ENCODE measurements around the gene GBX2. TPM values are rescaled to one million over a fixed set of nuclear protein-coding genes. Genes with fewer than 3 reads are reported as not detected.

The GBX2 gene
- total RNA-seq, 4 donors from 2014 or later: not detected

GRCh38 chr2:236208019-236208926 lies 40.1 kb upstream of the GBX2 start:
- H3K36me3 ChIP-seq: no peaks in the 10 kb centered on the region
- DNase-seq: no peak
- no peaks in the 10 kb centered on the region for H3K4me1 ChIP-seq
- no peak for TF ChIP-seq POLR2A (IDR thresholded peaks at IDR 0.05)
- no peak for TF ChIP-seq CTCF (IDR thresholded peaks at IDR 0.05)
- no peak overlapping the region for H3K27ac ChIP-seq
- no peak overlapping the region for H3K4me3 ChIP-seq (replicated peaks in 1 of 3)
- no peaks in the 10 kb centered on the region for H3K9me3 ChIP-seq
- H3K27me3 ChIP-seq: no peaks in the 10 kb centered on the region
- WGBS, 2 donors: 72 to 80% methylated on average over 28 of the region's 28 CpGs
- intact Hi-C loops (cut with DNase I): no loop called here

- H3K4me3 ChIP-seq (replicated peaks in 1 of 3): no peak overlapping the region
- no peak for TF ChIP-seq POLR2A (IDR thresholded peaks at IDR 0.05)
- no peak for TF ChIP-seq CTCF (IDR thresholded peaks at IDR 0.05)
- no peaks in the 10 kb centered on the region for H3K4me1 ChIP-seq
- H3K27me3 ChIP-seq: no peaks in the 10 kb centered on the region
- no peaks in the 10 kb centered on the region for H3K9me3 ChIP-seq
- no peak for DNase-seq
- 91 to 92% methylated on average over 11 of the region's 11 CpGs for WGBS, 2 donors
- intact Hi-C loops (cut with DNase I): no loop called here
- no peaks in the 10 kb centered on the region for H3K36me3 ChIP-seq
- H3K27ac ChIP-seq: no peak overlapping the region
These were observed 39.3 kb upstream of the GBX2 start for GRCh38 chr2:236207472-236207871.

- no peak for DNase-seq
- WGBS, 2 donors: 84 to 88% methylated on average over 2 of the region's 2 CpGs
- TF ChIP-seq CTCF (IDR thresholded peaks at IDR 0.05) (no peak), POLR2A (IDR thresholded peaks at IDR 0.05) (no peak)
- H3K4me1 ChIP-seq: no peaks in the 10 kb centered on the region
- H3K4me3 ChIP-seq (replicated peaks in 1 of 3): no peak overlapping the region
- no peaks in the 10 kb centered on the region for H3K9me3 ChIP-seq
- H3K27me3 ChIP-seq: no peaks in the 10 kb centered on the region
- no peak overlapping the region for H3K27ac ChIP-seq
- intact Hi-C loops (cut with DNase I): no loop called here
- no peaks in the 10 kb centered on the region for H3K36me3 ChIP-seq
These were observed 37.9 kb upstream of the GBX2 start for GRCh38 chr2:236205867-236206645.

- Histone ChIP-seq H3K27me3 (no peaks in the 10 kb centered on the region), H3K27ac (no peak overlapping the region), H3K4me3 (replicated peaks in 1 of 3) (no peak overlapping the region), H3K4me1 (no peaks in the 10 kb centered on the region), H3K36me3 (no peaks in the 10 kb centered on the region), H3K9me3 (no peaks in the 10 kb centered on the region)
- WGBS, 2 donors: 91 to 98% methylated on average over 5 of the region's 5 CpGs
- intact Hi-C loops (cut with DNase I): no loop called here
- no peak for DNase-seq
- TF ChIP-seq CTCF (IDR thresholded peaks at IDR 0.05) (no peak), POLR2A (IDR thresholded peaks at IDR 0.05) (no peak)
These were observed 36.8 kb upstream of the GBX2 start for GRCh38 chr2:236204953-236205352.

GRCh38 chr2:236200378-236200777 lies 32.2 kb upstream of the GBX2 start:
- TF ChIP-seq POLR2A (IDR thresholded peaks at IDR 0.05) (no peak), CTCF (IDR thresholded peaks at IDR 0.05) (no peak)
- Histone ChIP-seq H3K36me3 (no peaks in the 10 kb centered on the region), H3K27ac (no peak overlapping the region), H3K9me3 (no peaks in the 10 kb centered on the region), H3K27me3 (no peaks in the 10 kb centered on the region), H3K4me3 (replicated peaks in 1 of 3) (no peak overlapping the region), H3K4me1 (no peaks in the 10 kb centered on the region)
- intact Hi-C loops (cut with DNase I): no loop called here
- DNase-seq: no peak
- WGBS, 2 donors: 71 to 73% methylated on average over 7 of the region's 7 CpGs
